Calu3 (cell line): Measurements from ENCODE around the gene AQP9. TPM values are rescaled to one million over a fixed set of nuclear protein-coding genes. Genes with fewer than 3 reads are reported as not detected.

Experiments used
- BruUV-seq: library from RNA; stranded (reverse); fragments of 400-500 nt; replicated peaks from 2 replicates; lab custom pipeline; 2021; lab: Mats Ljungman, UMichigan
- CTCF ChIA-PET: fragments of 300-600 bp; sonication (Branson Sonifier 250); formaldehyde crosslinking; loops from one replicate; lab custom pipeline; 2022; ENCODE audit warnings: antibody characterized with exemption; lab: Charles Lee
- DNase-seq: peaks from one replicate; pipeline ENCODE4 v3.0.0; 2022
- H3K27ac Mint-ChIP-seq: one replicate; pipeline ENCODE4 v1.8.0; 2022; ENCODE audit warnings: mixed read lengths; ENCODE audit not compliant: unreplicated experiment
- H3K27me3 Mint-ChIP-seq: one replicate; pipeline ENCODE4 v1.8.0; 2022; ENCODE audit warnings: mixed read lengths; ENCODE audit not compliant: unreplicated experiment
- H3K36me3 Mint-ChIP-seq: one replicate; pipeline ENCODE4 v1.8.0; 2022; ENCODE audit warnings: mild to moderate bottlenecking, moderate library complexity, mixed read lengths; ENCODE audit not compliant: insufficient read depth, unreplicated experiment
- H3K4me1 Mint-ChIP-seq: one replicate; pipeline ENCODE4 v1.8.0; 2022; ENCODE audit warnings: mild to moderate bottlenecking, low read depth, mixed read lengths; ENCODE audit not compliant: unreplicated experiment
- H3K4me3 Mint-ChIP-seq: one replicate; pipeline ENCODE4 v1.8.0; 2022; ENCODE audit warnings: mild to moderate bottlenecking, low read depth, moderate library complexity, mixed read lengths; ENCODE audit not compliant: unreplicated experiment
- H3K9me3 Mint-ChIP-seq: one replicate; pipeline ENCODE4 v1.8.0; 2022; ENCODE audit warnings: low read depth, mixed read lengths; ENCODE audit not compliant: unreplicated experiment
- intact Hi-C: fragments of 100-400 bp; cut with micrococcal nuclease; formaldehyde crosslinking; loops from one replicate; pipeline ENCODE4 v1.10.0; 2022; ENCODE audit not compliant: unreplicated experiment
- total RNA-seq: library from RNA; stranded (reverse); gene quantifications from 2 replicates; pipeline ENCODE4 v1.2.3, GENCODE V29; 2022
- TF ChIP-seq, protein P1 (sequence below): fragments of 200-600 bp; IDR thresholded peaks from one replicate; pipeline ENCODE4 v1.8.0; 2022; ENCODE audit warnings: antibody characterized with exemption; ENCODE audit not compliant: unreplicated experiment

The AQP9 gene
- total RNA-seq, 1 experiment from 2014 or later, result not detected

- Mint-ChIP-seq H3K36me3 (no peaks in the 10 kb centered on the region), H3K27ac (no peak overlapping the region), H3K4me3 (no peak overlapping the region), H3K9me3 (no peaks in the 10 kb centered on the region), H3K27me3 (peaks cover 5% of the 10 kb centered on the region), H3K4me1 (no peaks in the 10 kb centered on the region)
- DNase-seq, result no peak
- no TSS peak for BruUV-seq
- intact Hi-C loops, result no loop called here
- TF ChIP-seq, protein P1, sequence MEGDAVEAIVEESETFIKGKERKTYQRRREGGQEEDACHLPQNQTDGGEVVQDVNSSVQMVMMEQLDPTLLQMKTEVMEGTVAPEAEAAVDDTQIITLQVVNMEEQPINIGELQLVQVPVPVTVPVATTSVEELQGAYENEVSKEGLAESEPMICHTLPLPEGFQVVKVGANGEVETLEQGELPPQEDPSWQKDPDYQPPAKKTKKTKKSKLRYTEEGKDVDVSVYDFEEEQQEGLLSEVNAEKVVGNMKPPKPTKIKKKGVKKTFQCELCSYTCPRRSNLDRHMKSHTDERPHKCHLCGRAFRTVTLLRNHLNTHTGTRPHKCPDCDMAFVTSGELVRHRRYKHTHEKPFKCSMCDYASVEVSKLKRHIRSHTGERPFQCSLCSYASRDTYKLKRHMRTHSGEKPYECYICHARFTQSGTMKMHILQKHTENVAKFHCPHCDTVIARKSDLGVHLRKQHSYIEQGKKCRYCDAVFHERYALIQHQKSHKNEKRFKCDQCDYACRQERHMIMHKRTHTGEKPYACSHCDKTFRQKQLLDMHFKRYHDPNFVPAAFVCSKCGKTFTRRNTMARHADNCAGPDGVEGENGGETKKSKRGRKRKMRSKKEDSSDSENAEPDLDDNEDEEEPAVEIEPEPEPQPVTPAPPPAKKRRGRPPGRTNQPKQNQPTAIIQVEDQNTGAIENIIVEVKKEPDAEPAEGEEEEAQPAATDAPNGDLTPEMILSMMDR, result no peak
- CTCF ChIA-PET, result no interaction called here
These were observed 9.9 kb downstream of the AQP9 start for GRCh38 chr15:58148120-58148519.

GRCh38 chr15:58148633-58149445, 10.7 kb downstream of the AQP9 start:
- CTCF ChIA-PET, result no interaction called here
- no peaks in the 10 kb centered on the region for H3K27me3 Mint-ChIP-seq
- intact Hi-C loops, result no loop called here
- no peak overlapping the region for H3K27ac Mint-ChIP-seq
- H3K36me3 Mint-ChIP-seq, result no peaks in the 10 kb centered on the region
- no TSS peak for BruUV-seq
- no peaks in the 10 kb centered on the region for H3K9me3 Mint-ChIP-seq
- no peak for DNase-seq
- TF ChIP-seq, protein P1, result no peak
- H3K4me1 Mint-ChIP-seq, result no peaks in the 10 kb centered on the region
- no peak overlapping the region for H3K4me3 Mint-ChIP-seq

DNA sequence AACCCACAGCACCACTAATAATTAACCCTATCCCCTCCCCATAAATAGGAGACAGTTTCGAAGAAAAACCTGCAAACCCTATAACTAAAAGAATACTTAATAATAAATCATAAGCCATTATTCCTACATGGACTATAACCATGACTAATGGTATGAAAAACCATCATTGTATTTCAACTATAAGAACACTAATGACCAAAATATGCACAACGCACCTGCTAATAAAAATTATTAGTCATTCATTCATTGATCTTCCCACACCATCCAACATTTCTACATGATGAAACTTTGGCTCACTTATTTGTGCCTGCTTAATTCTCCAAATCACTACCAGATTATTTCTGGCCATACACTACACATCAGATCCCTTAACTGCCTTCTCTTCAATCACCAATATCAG, 16.6 kb downstream of the AQP9 start:
- TF ChIP-seq, protein P1, result no peak
- intact Hi-C loops, result no loop called here
- no TSS peak for BruUV-seq

DNA sequence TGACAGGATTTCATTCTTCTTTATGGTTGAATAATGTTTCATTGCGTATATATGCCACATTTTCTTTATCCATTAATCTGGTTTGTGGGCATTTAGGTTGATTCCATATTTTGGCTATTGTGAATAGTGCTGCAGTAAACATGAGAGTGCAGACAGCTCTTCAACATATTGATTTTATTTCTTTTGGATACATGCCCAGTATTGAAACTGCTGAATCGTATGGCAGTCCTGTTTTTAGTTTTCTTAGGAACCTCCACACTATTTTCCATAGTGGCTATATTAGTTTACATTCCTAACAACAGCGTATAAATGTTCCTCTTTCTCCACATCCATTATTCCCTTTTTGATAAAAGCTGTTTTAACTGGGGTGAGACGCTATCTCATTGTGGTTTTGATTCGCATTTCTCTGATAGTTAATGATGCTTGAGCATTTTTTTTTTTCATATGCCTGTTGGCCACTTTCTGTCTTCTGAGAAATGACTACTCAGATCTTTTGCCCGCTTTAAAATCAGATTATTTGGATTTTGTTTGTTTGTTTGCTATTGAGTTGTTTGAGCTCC, 21.7 kb downstream of the AQP9 start:
- Mint-ChIP-seq H3K9me3 (no peaks in the 10 kb centered on the region), H3K36me3 (no peaks in the 10 kb centered on the region), H3K27ac (no peak overlapping the region), H3K27me3 (peaks cover 59% of the 10 kb centered on the region), H3K4me3 (no peak overlapping the region), H3K4me1 (no peaks in the 10 kb centered on the region)
- TF ChIP-seq, protein P1, result no peak
- DNase-seq, result no peak
- no TSS peak for BruUV-seq
- CTCF ChIA-PET, result no interaction called here
- intact Hi-C loops, result no loop called here

More for the DNA sequence above, 16.6 kb downstream of the AQP9 start:
- Mint-ChIP-seq H3K4me1 (no peaks in the 10 kb centered on the region), H3K36me3 (no peaks in the 10 kb centered on the region), H3K27me3 (peaks cover 9% of the 10 kb centered on the region), H3K4me3 (no peak overlapping the region), H3K27ac (no peak overlapping the region), H3K9me3 (no peaks in the 10 kb centered on the region)
- DNase-seq, result no peak
- CTCF ChIA-PET, result no interaction called here
